Loucy (cell line): ENCODE measurements around the gene ENO4.

ENCODE experiments used
- H2AFZ ChIP-seq: fragments of 200-600 bp; sonication (generic); 2 replicates; pipeline ENCODE4 v1.6.0; 2016; ENCODE audit warnings: antibody characterized with exemption, mild to moderate bottlenecking, low read length, moderate library complexity
- H3F3A ChIP-seq: fragments of 200-600 bp; 2 replicates; pipeline ENCODE4 v1.6.0; 2016; ENCODE audit warnings: antibody characterized with exemption, low read depth, mild to moderate bottlenecking
- H3K27me3 ChIP-seq: fragments of 200-600 bp; sonication (generic); 2 replicates; pipeline ENCODE4 v1.6.1; 2014; ENCODE audit warnings: low read length, mild to moderate bottlenecking; ENCODE audit not compliant: insufficient read depth, poor library complexity, severe bottlenecking
- H3K36me3 ChIP-seq: fragments of 200-600 bp; sonication (generic); 2 replicates; pipeline ENCODE4 v1.6.1; 2016; ENCODE audit warnings: low read length; ENCODE audit not compliant: insufficient read depth
- H3K4me1 ChIP-seq: fragments of 200-600 bp; sonication (generic); 2 replicates; pipeline ENCODE4 v1.5.1; 2014; ENCODE audit warnings: low read length, mild to moderate bottlenecking; ENCODE audit not compliant: insufficient read depth, poor library complexity, severe bottlenecking
- H3K4me2 ChIP-seq: fragments of 200-600 bp; sonication (generic); 2 replicates; pipeline ENCODE4 v1.6.0; 2014; ENCODE audit warnings: antibody characterized with exemption, low read length, low read depth, mild to moderate bottlenecking; ENCODE audit not compliant: poor library complexity, severe bottlenecking
- H3K4me3 ChIP-seq: fragments of 200-600 bp; sonication (generic); 2 replicates; pipeline ENCODE4 v1.5.1; 2014; ENCODE audit warnings: low read length, mild to moderate bottlenecking, mixed read lengths; ENCODE audit not compliant: poor library complexity, severe bottlenecking
- H3K79me2 ChIP-seq: fragments of 200-600 bp; sonication (generic); 2 replicates; pipeline ENCODE4 v1.6.1; 2014; ENCODE audit warnings: low read length; ENCODE audit not compliant: insufficient read depth
- H3K9ac ChIP-seq: fragments of 200-600 bp; sonication (generic); 2 replicates; pipeline ENCODE4 v1.6.0; 2014; ENCODE audit warnings: mild to moderate bottlenecking, low read depth, low read length, moderate library complexity; ENCODE audit not compliant: poor library complexity, severe bottlenecking
- H3K9me2 ChIP-seq: fragments of 200-600 bp; sonication (generic); replicated peaks from 2 replicates; pipeline ENCODE4 v1.6.1; 2016; ENCODE audit warnings: low read depth, low read length, mixed read lengths
- H3K9me3 ChIP-seq: fragments of 200-600 bp; sonication (generic); 2 replicates; pipeline ENCODE4 v1.6.1; 2014; ENCODE audit warnings: mild to moderate bottlenecking, antibody characterized with exemption, low read length, low read depth; ENCODE audit not compliant: insufficient read depth
- H4K20me1 ChIP-seq: fragments of 200-600 bp; sonication (generic); 2 replicates; pipeline ENCODE4 v1.6.0; 2014; ENCODE audit warnings: antibody characterized with exemption, low read length, mild to moderate bottlenecking; ENCODE audit not compliant: insufficient read depth, poor library complexity, severe bottlenecking
- EZH2phosphoT487 ChIP-seq: fragments of 200-600 bp; IDR thresholded peaks from 2 replicates; pipeline ENCODE4 v1.6.1; 2018; ENCODE audit warnings: antibody characterized with exemption, mild to moderate bottlenecking, moderate library complexity, borderline replicate concordance
- TF ChIP-seq, protein P1 (sequence below): fragments of 200-600 bp; sonication (generic); conservative IDR thresholded peaks from 2 replicates; pipeline ENCODE4 v1.5.1; 2014; ENCODE audit warnings: mild to moderate bottlenecking, antibody characterized with exemption, low read length

The ENO4 gene

DNA sequence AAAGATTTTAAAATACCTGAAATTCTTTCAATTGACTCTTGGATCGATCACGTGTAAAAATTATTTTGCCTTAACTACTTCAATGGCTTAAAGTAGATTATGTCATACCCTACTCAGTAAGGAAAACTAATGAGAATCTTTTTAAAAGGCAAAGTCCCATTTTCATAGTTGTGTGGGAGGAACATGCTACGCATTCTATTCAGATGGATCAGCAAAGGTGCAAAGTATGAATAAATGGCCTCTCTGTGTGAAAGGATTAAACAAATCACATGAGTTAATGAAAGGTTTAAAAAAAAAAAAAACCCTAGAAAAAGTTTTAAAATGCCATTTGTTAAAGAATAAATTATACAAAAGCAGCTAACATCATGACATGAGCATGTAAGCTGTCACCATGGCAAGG, 77.1 kb downstream of the ENO4 start:
- H2AFZ ChIP-seq: no peak overlapping the region
- TF ChIP-seq EZH2phosphoT487: no peak
- TF ChIP-seq, protein P1, sequence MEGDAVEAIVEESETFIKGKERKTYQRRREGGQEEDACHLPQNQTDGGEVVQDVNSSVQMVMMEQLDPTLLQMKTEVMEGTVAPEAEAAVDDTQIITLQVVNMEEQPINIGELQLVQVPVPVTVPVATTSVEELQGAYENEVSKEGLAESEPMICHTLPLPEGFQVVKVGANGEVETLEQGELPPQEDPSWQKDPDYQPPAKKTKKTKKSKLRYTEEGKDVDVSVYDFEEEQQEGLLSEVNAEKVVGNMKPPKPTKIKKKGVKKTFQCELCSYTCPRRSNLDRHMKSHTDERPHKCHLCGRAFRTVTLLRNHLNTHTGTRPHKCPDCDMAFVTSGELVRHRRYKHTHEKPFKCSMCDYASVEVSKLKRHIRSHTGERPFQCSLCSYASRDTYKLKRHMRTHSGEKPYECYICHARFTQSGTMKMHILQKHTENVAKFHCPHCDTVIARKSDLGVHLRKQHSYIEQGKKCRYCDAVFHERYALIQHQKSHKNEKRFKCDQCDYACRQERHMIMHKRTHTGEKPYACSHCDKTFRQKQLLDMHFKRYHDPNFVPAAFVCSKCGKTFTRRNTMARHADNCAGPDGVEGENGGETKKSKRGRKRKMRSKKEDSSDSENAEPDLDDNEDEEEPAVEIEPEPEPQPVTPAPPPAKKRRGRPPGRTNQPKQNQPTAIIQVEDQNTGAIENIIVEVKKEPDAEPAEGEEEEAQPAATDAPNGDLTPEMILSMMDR: no peak

DNA sequence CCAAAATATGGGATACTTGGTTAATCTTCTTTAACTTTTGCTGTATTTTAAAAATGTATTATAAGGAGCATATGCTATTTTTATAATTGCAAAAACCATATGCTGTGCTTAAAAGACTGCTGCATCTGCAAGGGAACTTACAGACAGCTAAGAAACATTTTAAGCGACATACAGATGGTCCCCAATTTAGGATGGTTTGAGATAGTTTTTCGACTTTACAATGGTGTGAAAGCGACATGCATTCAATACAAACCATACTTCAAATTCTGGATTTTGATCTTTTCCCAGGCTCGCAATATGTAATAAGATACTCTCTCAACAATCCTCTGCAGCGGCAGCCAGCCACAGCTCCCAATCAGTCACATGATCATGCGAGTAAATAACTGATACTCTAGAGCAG, 82.5 kb downstream of the ENO4 start:
- H3K4me3 ChIP-seq: no peak overlapping the region
- TF ChIP-seq, protein P1: no peak
- no peak for TF ChIP-seq EZH2phosphoT487
- H2AFZ ChIP-seq: no peak overlapping the region
- no peaks in the 10 kb centered on the region for H3K79me2 ChIP-seq
- H3K9me2 ChIP-seq: no peaks in the 10 kb centered on the region
- no peaks in the 10 kb centered on the region for H4K20me1 ChIP-seq
- no peaks in the 10 kb centered on the region for H3K4me1 ChIP-seq
- H3K9me3 ChIP-seq: no peaks in the 10 kb centered on the region
- H3K4me2 ChIP-seq: no peak overlapping the region
- no peaks in the 10 kb centered on the region for H3K27me3 ChIP-seq
- H3K36me3 ChIP-seq: no peaks in the 10 kb centered on the region
- H3K9ac ChIP-seq: no peak overlapping the region
- no peaks in the 10 kb centered on the region for H3F3A ChIP-seq

More for the DNA sequence above, 77.1 kb downstream of the ENO4 start:
- Histone ChIP-seq H3F3A (no peaks in the 10 kb centered on the region), H3K9me3 (no peaks in the 10 kb centered on the region), H3K27me3 (no peaks in the 10 kb centered on the region), H3K36me3 (no peaks in the 10 kb centered on the region), H3K4me2 (no peak overlapping the region), H3K79me2 (no peaks in the 10 kb centered on the region), H3K4me1 (no peaks in the 10 kb centered on the region), H3K4me3 (no peak overlapping the region), H3K9me2 (no peaks in the 10 kb centered on the region), H3K9ac (no peak overlapping the region), H4K20me1 (no peaks in the 10 kb centered on the region)
